ENCODE results near the gene C2orf15. TPM values are rescaled to one million over a fixed set of nuclear protein-coding genes. Genes with fewer than 3 reads are reported as not detected.

Gene C2orf15
- total and polyA plus RNA-seq, 4 donors = 0.24 to 0.65 (median 0.29) TPM

- Histone ChIP-seq H3K9me3 (ENCODE audit: control insufficient read depth in 4 of 4, low read length in 3 of 4) (no peaks in the 10 kb centered on the region), H3K27ac (ENCODE audit: low read depth in 1 of 2, low read length in 2 of 2) (no peak overlapping the region), H3K9ac (ENCODE audit: low read depth in 1 of 2, low read length in 2 of 2) (no peak overlapping the region), H3K27me3 (ENCODE audit: control insufficient read depth in 4 of 4, insufficient read depth in 4 of 4, low read length in 3 of 4) (no peaks in the 10 kb centered on the region), H3K36me3 (ENCODE audit: control insufficient read depth in 4 of 4, insufficient read depth in 3 of 4, low read depth in 1 of 4, low read length in 3 of 4) (peaks cover 5 to 27% (median 20%) of the 10 kb centered on the region in 4 donors), H3K4me1 (ENCODE audit: control insufficient read depth in 4 of 4, insufficient read depth in 4 of 4, low read length in 3 of 4) (no peaks in the 10 kb centered on the region), H3K4me3 (ENCODE audit: low read depth in 1 of 3, low read length in 3 of 3) (no peak overlapping the region)
- 75% methylated on average over 1 of the region's 1 CpG for WGBS
- TF ChIP-seq GABPA (IDR thresholded peaks at IDR 0.05 in 1 of 2, conservative IDR thresholded peaks at IDR 0.05 in 1 of 2) (no peak), MAX (IDR thresholded peaks at IDR 0.05) (no peak), HNF4A (conservative IDR thresholded peaks at IDR 0.05) (no peak), ZBTB33 (IDR thresholded peaks at IDR 0.05) (no peak), TAF1 (conservative IDR thresholded peaks at IDR 0.05) (no peak), HNF4G (IDR thresholded peaks at IDR 0.05) (no peak), FOXA1 (IDR thresholded peaks at IDR 0.05) (no peak), NR2F2 (IDR thresholded peaks at IDR 0.05) (no peak), JUND (IDR thresholded peaks at IDR 0.05) (no peak), RXRA (IDR thresholded peaks at IDR 0.05) (no peak), YY1 (IDR thresholded peaks at IDR 0.05) (no peak), CTCF (IDR thresholded peaks at IDR 0.05; ENCODE audit: low read depth, low read length, missing input control) (no peak), RAD21 (IDR thresholded peaks at IDR 0.05) (no peak)
- no peak for DNase-seq (ENCODE audit: low spot score)
These were observed 28.0 kb downstream of the C2orf15 start for GRCh38 chr2:99169534-99169933.

- H3K27me3 ChIP-seq (ENCODE audit: control insufficient read depth in 4 of 4, insufficient read depth in 4 of 4, low read length in 3 of 4) = no peaks in the 10 kb centered on the region
- no peak for TF ChIP-seq FOXA1 (IDR thresholded peaks at IDR 0.05)
- TF ChIP-seq JUND (IDR thresholded peaks at IDR 0.05) = no peak
- TF ChIP-seq FOXA2 (IDR thresholded peaks at IDR 0.05) = no peak
- no peak for TF ChIP-seq MAX (IDR thresholded peaks at IDR 0.05)
- no peak for TF ChIP-seq TAF1 (conservative IDR thresholded peaks at IDR 0.05)
- TF ChIP-seq RAD21 (IDR thresholded peaks at IDR 0.05) = no peak
- TF ChIP-seq NR2F2 (IDR thresholded peaks at IDR 0.05) = no peak
- TF ChIP-seq YY1 (IDR thresholded peaks at IDR 0.05) = no peak
- TF ChIP-seq HNF4A (conservative IDR thresholded peaks at IDR 0.05) = no peak
- TF ChIP-seq HNF4G (IDR thresholded peaks at IDR 0.05) = no peak
- TF ChIP-seq EGR1 (IDR thresholded peaks at IDR 0.05; ENCODE audit: low read depth in 2 of 2) = no peak
- TF ChIP-seq ATF3 (IDR thresholded peaks at IDR 0.05) = no peak
- no peak overlapping the region for H3K27ac ChIP-seq (ENCODE audit: low read depth in 1 of 2, low read length in 2 of 2)
- 98% methylated on average over 8 of the region's 8 CpGs for WGBS
- H3K4me1 ChIP-seq (ENCODE audit: control insufficient read depth in 4 of 4, insufficient read depth in 4 of 4, low read length in 3 of 4) = no peaks in the 10 kb centered on the region
- H3K36me3 ChIP-seq (ENCODE audit: control insufficient read depth in 4 of 4, insufficient read depth in 3 of 4, low read depth in 1 of 4, low read length in 3 of 4) = peaks cover 5 to 27% (median 20%) of the 10 kb centered on the region in 4 donors
- no peak for DNase-seq (ENCODE audit: low spot score)
- no peak overlapping the region for H3K4me3 ChIP-seq (ENCODE audit: low read depth in 1 of 3, low read length in 3 of 3)
- no peaks in the 10 kb centered on the region for H3K9me3 ChIP-seq (ENCODE audit: control insufficient read depth in 4 of 4, low read length in 3 of 4)
- H3K9ac ChIP-seq (ENCODE audit: low read depth in 1 of 2, low read length in 2 of 2) = no peak overlapping the region
These were observed 30.1 kb downstream of the C2orf15 start for GRCh38 chr2:99171377-99172140.

Data from liver (tissue), 9 donors.